IPS-18a (cell line): ENCODE data around the gene DDX1.

Experiments used
- H3K27ac ChIP-seq: one replicate; pipeline ENCODE4 v1.5.1; 2013; ENCODE audit warnings: low read length
- H3K27me3 ChIP-seq: one replicate; pipeline ENCODE4 v1.6.1; 2013; ENCODE audit warnings: mild to moderate bottlenecking, low read length; ENCODE audit not compliant: control insufficient read depth, insufficient read depth
- H3K36me3 ChIP-seq: one replicate; pipeline ENCODE4 v1.6.1; 2013; ENCODE audit warnings: low read depth, low read length; ENCODE audit not compliant: control insufficient read depth
- H3K4me1 ChIP-seq: one replicate; pipeline ENCODE4 v1.6.1; 2013; ENCODE audit warnings: low read depth, low read length; ENCODE audit not compliant: control insufficient read depth
- H3K4me3 ChIP-seq: one replicate; pipeline ENCODE4 v1.5.1; 2013; ENCODE audit warnings: low read length
- H3K9ac ChIP-seq: one replicate; pipeline ENCODE4 v1.6.1; 2013; ENCODE audit warnings: mild to moderate bottlenecking, low read length, moderate library complexity
- H3K9me3 ChIP-seq: one replicate; pipeline ENCODE4 v1.6.1; 2013; ENCODE audit warnings: low read depth, low read length; ENCODE audit not compliant: control insufficient read depth

The DDX1 gene

GRCh38 chr2:15639323-15640251 is 47.9 kb downstream of the DDX1 start:
- Histone ChIP-seq H3K9me3 (no peaks in the 10 kb centered on the region), H3K27me3 (no peaks in the 10 kb centered on the region), H3K4me1 (no peaks in the 10 kb centered on the region), H3K9ac (no peak overlapping the region), H3K27ac (no peak overlapping the region), H3K4me3 (no peak overlapping the region), H3K36me3 (peaks cover 16% of the 10 kb centered on the region)

GRCh38 chr2:15640261-15640711 is 48.6 kb downstream of the DDX1 start:
- no peak overlapping the region for H3K9ac ChIP-seq
- H3K27ac ChIP-seq = no peak overlapping the region
- no peaks in the 10 kb centered on the region for H3K4me1 ChIP-seq
- no peak overlapping the region for H3K4me3 ChIP-seq
- H3K36me3 ChIP-seq = peaks cover 12% of the 10 kb centered on the region
- H3K27me3 ChIP-seq = no peaks in the 10 kb centered on the region
- no peaks in the 10 kb centered on the region for H3K9me3 ChIP-seq

- no peak overlapping the region for H3K27ac ChIP-seq
- H3K27me3 ChIP-seq = no peaks in the 10 kb centered on the region
- no peaks in the 10 kb centered on the region for H3K4me1 ChIP-seq
- no peak overlapping the region for H3K4me3 ChIP-seq
- no peak overlapping the region for H3K9ac ChIP-seq
- peaks cover 7% of the 10 kb centered on the region for H3K36me3 ChIP-seq
- no peaks in the 10 kb centered on the region for H3K9me3 ChIP-seq
These were observed 49.1 kb downstream of the DDX1 start for GRCh38 chr2:15640784-15641183.

- H3K27ac ChIP-seq = no peak overlapping the region
- H3K27me3 ChIP-seq = no peaks in the 10 kb centered on the region
These were observed 49.9 kb downstream of the DDX1 start for GRCh38 chr2:15641530-15641982.

GRCh38 chr2:15642011-15642814 is 50.5 kb downstream of the DDX1 start:
- Histone ChIP-seq H3K27me3 (no peaks in the 10 kb centered on the region), H3K27ac (no peak overlapping the region), H3K9me3 (no peaks in the 10 kb centered on the region), H3K9ac (no peak overlapping the region), H3K36me3 (peaks cover 4% of the 10 kb centered on the region), H3K4me1 (no peaks in the 10 kb centered on the region), H3K4me3 (no peak overlapping the region)

More at GRCh38 chr2:15641530-15641982, 49.9 kb downstream of the DDX1 start:
- peaks cover 4% of the 10 kb centered on the region for H3K36me3 ChIP-seq
- no peak overlapping the region for H3K4me3 ChIP-seq
- H3K4me1 ChIP-seq = no peaks in the 10 kb centered on the region
- H3K9ac ChIP-seq = no peak overlapping the region
- H3K9me3 ChIP-seq = no peaks in the 10 kb centered on the region

GRCh38 chr2:15642815-15643500 is 51.3 kb downstream of the DDX1 start:
- Histone ChIP-seq H3K4me1 (no peaks in the 10 kb centered on the region), H3K36me3 (peaks cover 4% of the 10 kb centered on the region), H3K27ac (no peak overlapping the region), H3K27me3 (no peaks in the 10 kb centered on the region), H3K9me3 (no peaks in the 10 kb centered on the region), H3K4me3 (no peak overlapping the region), H3K9ac (no peak overlapping the region)

GRCh38 chr2:15643791-15644585 is 52.3 kb downstream of the DDX1 start:
- Histone ChIP-seq H3K27ac (no peak overlapping the region), H3K4me1 (no peaks in the 10 kb centered on the region), H3K27me3 (no peaks in the 10 kb centered on the region), H3K9ac (no peak overlapping the region), H3K9me3 (no peaks in the 10 kb centered on the region), H3K36me3 (peaks cover 4% of the 10 kb centered on the region), H3K4me3 (no peak overlapping the region)

GRCh38 chr2:15645300-15645699 is 53.6 kb downstream of the DDX1 start:
- Histone ChIP-seq H3K4me1 (no peaks in the 10 kb centered on the region), H3K9me3 (no peaks in the 10 kb centered on the region), H3K4me3 (no peak overlapping the region), H3K27ac (no peak overlapping the region), H3K9ac (no peak overlapping the region), H3K36me3 (peaks cover 4% of the 10 kb centered on the region), H3K27me3 (no peaks in the 10 kb centered on the region)

GRCh38 chr2:15645720-15646385 is 54.2 kb downstream of the DDX1 start:
- H3K27ac ChIP-seq = no peak overlapping the region
- no peaks in the 10 kb centered on the region for H3K27me3 ChIP-seq
- H3K36me3 ChIP-seq = peaks cover 4% of the 10 kb centered on the region

GRCh38 chr2:15646661-15647060 is 55.0 kb downstream of the DDX1 start:
- Histone ChIP-seq H3K27ac (no peak overlapping the region), H3K4me3 (no peak overlapping the region), H3K36me3 (no peaks in the 10 kb centered on the region), H3K9ac (no peak overlapping the region), H3K9me3 (no peaks in the 10 kb centered on the region), H3K27me3 (no peaks in the 10 kb centered on the region), H3K4me1 (no peaks in the 10 kb centered on the region)

More at GRCh38 chr2:15645720-15646385, 54.2 kb downstream of the DDX1 start:
- H3K4me1 ChIP-seq = no peaks in the 10 kb centered on the region
- H3K9ac ChIP-seq = no peak overlapping the region
- no peak overlapping the region for H3K4me3 ChIP-seq
- no peaks in the 10 kb centered on the region for H3K9me3 ChIP-seq
